Metanephros (tissue), 2 donors: ENCODE results near the gene RPP25L. TPM values are rescaled to one million over a fixed set of nuclear protein-coding genes. Genes with fewer than 3 reads are reported as not detected.

Experiments
- small RNA-seq: library from RNA; depleted of rRNA; stranded (forward); fragments of <200 nt; gene quantifications from one replicate; pipeline ENCODE3, GENCODE V24; 2014; ENCODE audit warnings: low replicate concordance
- total RNA-seq: library from RNA; depleted of rRNA; stranded (reverse); fragments of >200 nt; gene quantifications from one replicate; pipeline ENCODE4 v1.2.3, GENCODE V29; 2014

Gene RPP25L
- total RNA-seq: 40.9 TPM

GRCh38 chr9:34611811-34612787, at the start of gene RPP25L:
TSS of gene RPP25L (minus strand) at chr9:34612097. CDS start at chr9:34611296, 801 bp downstream.

GRCh38 chr9:34651876-34652601, 40.1 kb upstream of the RPP25L start, which contains the start of gene IL11RA:
TSS of gene IL11RA (plus strand) at chr9:34652185. CDS start at chr9:34655218, 3,033 bp downstream.

GRCh38 chr9:34646211-34647083, 34.5 kb upstream of the RPP25L start, which contains the start of gene GALT:
TSS of gene GALT (plus strand) at chr9:34646675. CDS start at chr9:34646705, 30 bp downstream.

GRCh38 chr9:34637356-34638137, 25.6 kb upstream of the RPP25L start, which contains the start of gene SIGMAR1:
TSS of gene SIGMAR1 (minus strand) at chr9:34637787. CDS start at chr9:34637697, 90 bp downstream.

GRCh38 chr9:34628656-34629490, 17.0 kb upstream of the RPP25L start, which contains the start of gene ARID3C:
TSS of gene ARID3C (minus strand) at chr9:34629066. CDS start at chr9:34628014, 1,052 bp downstream.

GRCh38 chr9:34620061-34620994, 8.4 kb upstream of the RPP25L start, which contains the start of gene DCTN3:
TSS of gene DCTN3 (minus strand) at chr9:34620495. CDS start at chr9:34620464, 31 bp downstream.

GRCh38 chr9:34589636-34590380, 22.1 kb downstream of the RPP25L start, which contains the start of gene CNTFR:
TSS of gene CNTFR (minus strand) at chr9:34589724. CDS start at chr9:34568981, 20,743 bp downstream.

Small RNA genes lying within 50 kb of the gene (small RNA-seq; reads per million reads assigned to genes)
- not detected for gene CCL27

Other genes with a start within 250 kb of the RPP25L start
- 7.0 TPM for gene MYORG, start 235.2 kb downstream of the RPP25L start, total RNA-seq
- 8.3 TPM for gene FAM219A, start 153.5 kb downstream of the RPP25L start, total RNA-seq
- 1.3 TPM for gene DNAI1, start 153.3 kb downstream of the RPP25L start, total RNA-seq
- 0.41 TPM for gene ENHO, start 89.1 kb downstream of the RPP25L start, total RNA-seq
- 19.5 TPM for gene CNTFR, start 22.4 kb downstream of the RPP25L start, total RNA-seq
- gene DCTN3, start 8.4 kb upstream of the RPP25L start, total RNA-seq: 71.1 TPM
- 0.12 TPM for gene ARID3C, start 17.0 kb upstream of the RPP25L start, total RNA-seq
- 35.7 TPM for gene SIGMAR1, start 25.7 kb upstream of the RPP25L start, total RNA-seq
- gene GALT, start 34.6 kb upstream of the RPP25L start, total RNA-seq: 64.3 TPM
- 35.5 TPM for gene IL11RA, start 40.1 kb upstream of the RPP25L start, total RNA-seq
- not detected for gene CCL27, start 50.6 kb upstream of the RPP25L start, total RNA-seq
- 0.41 TPM for gene CCL19, start 79.2 kb upstream of the RPP25L start, total RNA-seq
- 26.2 TPM for gene CCL21, start 98.0 kb upstream of the RPP25L start, total RNA-seq